ENCODE data around the gene DLG2.

The DLG2 gene

DNA sequence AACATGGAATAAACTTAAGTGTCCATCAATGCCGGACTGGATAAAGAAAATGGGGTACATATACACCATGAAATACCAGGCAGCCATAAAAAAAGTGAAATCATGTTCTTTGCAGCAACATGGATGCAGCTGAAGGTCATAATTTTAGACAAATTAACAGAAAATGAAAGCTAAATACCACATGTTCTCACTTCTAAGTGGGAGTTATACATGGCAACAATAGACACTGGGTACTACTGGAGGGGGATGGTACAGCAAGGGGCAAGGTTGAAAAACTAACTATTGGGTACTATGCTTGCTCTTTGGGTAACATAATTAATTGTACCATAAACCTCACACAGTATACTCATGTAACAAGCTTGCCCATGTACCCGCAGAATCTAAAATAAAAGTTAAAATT is 851.6 kb downstream of the DLG2 start:
- Mint-ChIP-seq H3K27me3 (ENCODE audit: low read depth) (no peaks in the 10 kb centered on the region), H3K36me3 (ENCODE audit: low read depth) (no peaks in the 10 kb centered on the region), H3K9me3 (peaks cover 25% of the 10 kb centered on the region), H3K4me3 (no peak overlapping the region), H3K4me1 (no peaks in the 10 kb centered on the region), H3K27ac (no peak overlapping the region)
- TF ChIP-seq, protein P1, sequence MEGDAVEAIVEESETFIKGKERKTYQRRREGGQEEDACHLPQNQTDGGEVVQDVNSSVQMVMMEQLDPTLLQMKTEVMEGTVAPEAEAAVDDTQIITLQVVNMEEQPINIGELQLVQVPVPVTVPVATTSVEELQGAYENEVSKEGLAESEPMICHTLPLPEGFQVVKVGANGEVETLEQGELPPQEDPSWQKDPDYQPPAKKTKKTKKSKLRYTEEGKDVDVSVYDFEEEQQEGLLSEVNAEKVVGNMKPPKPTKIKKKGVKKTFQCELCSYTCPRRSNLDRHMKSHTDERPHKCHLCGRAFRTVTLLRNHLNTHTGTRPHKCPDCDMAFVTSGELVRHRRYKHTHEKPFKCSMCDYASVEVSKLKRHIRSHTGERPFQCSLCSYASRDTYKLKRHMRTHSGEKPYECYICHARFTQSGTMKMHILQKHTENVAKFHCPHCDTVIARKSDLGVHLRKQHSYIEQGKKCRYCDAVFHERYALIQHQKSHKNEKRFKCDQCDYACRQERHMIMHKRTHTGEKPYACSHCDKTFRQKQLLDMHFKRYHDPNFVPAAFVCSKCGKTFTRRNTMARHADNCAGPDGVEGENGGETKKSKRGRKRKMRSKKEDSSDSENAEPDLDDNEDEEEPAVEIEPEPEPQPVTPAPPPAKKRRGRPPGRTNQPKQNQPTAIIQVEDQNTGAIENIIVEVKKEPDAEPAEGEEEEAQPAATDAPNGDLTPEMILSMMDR (IDR thresholded peaks at IDR 0.05; ENCODE audit: unreplicated experiment in 3 of 3) = no peak

DNA sequence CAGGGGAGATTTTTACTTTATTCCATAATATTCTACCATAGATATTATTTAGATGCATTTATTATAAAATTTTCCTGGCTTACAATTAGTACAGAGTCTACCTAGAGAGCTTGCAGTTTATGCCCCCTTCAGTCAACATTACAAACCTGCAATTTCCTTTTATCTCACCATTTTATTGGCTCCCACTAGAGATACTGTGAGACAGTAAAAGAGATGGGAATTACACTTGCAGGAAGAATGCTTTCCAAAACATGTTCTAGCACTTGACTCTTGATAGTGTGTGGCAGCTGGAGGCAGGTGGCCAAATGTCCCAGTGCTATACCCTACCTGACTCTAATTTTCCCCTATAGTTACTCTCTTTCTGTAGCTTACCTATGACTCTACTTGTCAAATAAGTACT is 863.2 kb downstream of the DLG2 start:
- Mint-ChIP-seq H3K4me3 (no peak overlapping the region), H3K27me3 (ENCODE audit: low read depth) (peaks cover 4% of the 10 kb centered on the region), H3K9me3 (no peaks in the 10 kb centered on the region), H3K36me3 (ENCODE audit: low read depth) (no peaks in the 10 kb centered on the region), H3K27ac (no peak overlapping the region), H3K4me1 (no peaks in the 10 kb centered on the region)
- TF ChIP-seq, protein P1 (IDR thresholded peaks at IDR 0.05; ENCODE audit: unreplicated experiment in 3 of 3) = no peak

DNA sequence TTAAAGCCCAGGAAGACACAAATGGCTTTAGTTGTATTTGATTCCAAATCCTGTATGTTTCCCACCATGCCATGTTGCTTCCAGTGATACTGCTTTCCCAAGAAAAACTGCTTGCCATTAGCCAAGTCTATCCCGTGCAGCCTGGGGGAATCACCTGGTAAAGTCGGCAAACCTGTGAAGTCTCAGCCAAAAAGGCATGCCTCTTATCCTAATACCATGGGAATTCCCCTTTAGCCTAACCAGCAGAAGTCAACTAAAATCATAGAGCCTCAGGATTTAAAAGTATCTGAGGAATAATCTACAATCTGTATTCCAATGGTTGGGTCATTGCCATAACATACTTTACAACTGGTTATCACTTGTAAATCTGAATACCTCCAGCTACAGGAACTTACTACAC is 869.4 kb downstream of the DLG2 start:
- no peaks in the 10 kb centered on the region for H3K36me3 Mint-ChIP-seq (ENCODE audit: low read depth)
- H3K4me1 Mint-ChIP-seq = no peaks in the 10 kb centered on the region
- no peak overlapping the region for H3K4me3 Mint-ChIP-seq
- no peaks in the 10 kb centered on the region for H3K9me3 Mint-ChIP-seq
- H3K27me3 Mint-ChIP-seq (ENCODE audit: low read depth) = peaks cover 4% of the 10 kb centered on the region
- TF ChIP-seq, protein P1 (IDR thresholded peaks at IDR 0.05; ENCODE audit: unreplicated experiment in 3 of 3) = no peak
- H3K27ac Mint-ChIP-seq = no peak overlapping the region

DNA sequence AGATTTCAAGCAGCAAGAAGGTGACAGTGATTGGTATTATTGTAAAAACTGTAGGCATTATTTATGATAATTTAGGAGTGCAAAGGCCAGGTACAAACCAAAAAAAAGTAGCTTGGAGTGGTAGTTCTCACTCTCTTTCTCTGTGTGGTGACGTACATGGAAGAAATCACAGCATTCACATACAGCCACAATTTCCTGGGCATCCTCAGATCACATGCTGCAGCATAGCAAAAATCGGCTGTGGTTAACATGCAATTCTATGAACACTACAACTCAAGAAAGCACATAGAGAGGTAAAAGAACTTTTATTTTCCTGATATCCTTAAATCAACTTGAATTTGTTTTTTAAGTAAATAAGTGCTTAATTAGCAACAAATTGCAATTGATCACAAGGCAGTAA is 875.8 kb downstream of the DLG2 start:
- no peaks in the 10 kb centered on the region for H3K9me3 Mint-ChIP-seq
- TF ChIP-seq, protein P1 (IDR thresholded peaks at IDR 0.05; ENCODE audit: unreplicated experiment in 3 of 3) = no peak
- no peaks in the 10 kb centered on the region for H3K36me3 Mint-ChIP-seq (ENCODE audit: low read depth)
- no peak overlapping the region for H3K27ac Mint-ChIP-seq
- no peak overlapping the region for H3K4me3 Mint-ChIP-seq
- H3K27me3 Mint-ChIP-seq (ENCODE audit: low read depth) = no peaks in the 10 kb centered on the region
- no peaks in the 10 kb centered on the region for H3K4me1 Mint-ChIP-seq

DNA sequence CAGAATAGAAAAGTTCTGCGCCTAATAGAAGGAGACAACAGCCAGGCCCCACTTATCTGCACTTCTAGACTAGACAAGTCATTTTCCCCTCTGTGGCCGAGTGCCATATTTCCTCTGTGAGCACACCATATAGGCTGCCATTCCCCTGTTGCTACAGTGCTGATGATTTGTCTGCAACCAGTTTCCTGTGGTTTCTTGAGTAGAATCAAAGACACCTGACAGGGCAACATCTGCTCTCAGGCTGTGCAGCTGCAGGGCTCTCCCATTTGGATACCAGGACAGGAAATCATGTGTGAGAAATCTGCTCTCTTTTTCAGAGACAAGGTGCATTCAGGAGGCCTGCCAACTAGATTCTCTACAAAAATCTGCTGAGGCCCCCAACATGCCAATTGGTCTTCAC is 879.3 kb downstream of the DLG2 start:
- H3K36me3 Mint-ChIP-seq (ENCODE audit: low read depth) = no peaks in the 10 kb centered on the region
- no peaks in the 10 kb centered on the region for H3K4me1 Mint-ChIP-seq
- no peaks in the 10 kb centered on the region for H3K27me3 Mint-ChIP-seq (ENCODE audit: low read depth)
- H3K9me3 Mint-ChIP-seq = no peaks in the 10 kb centered on the region
- H3K4me3 Mint-ChIP-seq = no peak overlapping the region
- no peak overlapping the region for H3K27ac Mint-ChIP-seq
- TF ChIP-seq, protein P1 (IDR thresholded peaks at IDR 0.05; ENCODE audit: unreplicated experiment in 3 of 3) = no peak

DNA sequence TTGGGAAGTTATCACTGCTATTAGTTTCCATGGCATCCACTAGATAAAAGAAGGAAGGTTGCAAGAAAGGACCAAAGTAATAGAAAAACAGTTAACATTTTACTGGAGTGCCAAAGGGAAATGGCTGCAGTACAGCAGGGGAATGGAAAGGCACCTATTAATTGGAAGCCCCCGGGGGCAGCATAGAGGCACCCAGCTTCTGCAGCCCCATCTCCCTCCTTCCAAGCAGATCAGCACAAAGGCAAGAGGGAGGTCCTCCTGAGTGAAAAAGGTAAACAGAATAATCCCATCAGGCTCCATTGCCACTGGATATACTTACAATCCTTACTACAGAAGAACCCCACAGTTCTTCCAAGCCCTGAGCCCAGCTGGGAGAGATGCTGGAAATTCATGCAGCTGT is 887.1 kb downstream of the DLG2 start:
- H3K27me3 Mint-ChIP-seq (ENCODE audit: low read depth) = no peaks in the 10 kb centered on the region
- peaks cover 10% of the 10 kb centered on the region for H3K9me3 Mint-ChIP-seq
- no peak overlapping the region for H3K27ac Mint-ChIP-seq
- H3K36me3 Mint-ChIP-seq (ENCODE audit: low read depth) = no peaks in the 10 kb centered on the region
- TF ChIP-seq, protein P1 (IDR thresholded peaks at IDR 0.05; ENCODE audit: unreplicated experiment in 3 of 3) = no peak
- H3K4me1 Mint-ChIP-seq = no peaks in the 10 kb centered on the region
- no peak overlapping the region for H3K4me3 Mint-ChIP-seq

Measured in nephron (organoid).